HG03432 (cell line): ENCODE measurements around the gene ZNRF2.

Experiments used
- ATAC-seq: cut with Tn5 transposase; IDR thresholded peaks from one replicate; pipeline ENCODE4 v1.9.1; 2021; ENCODE audit warnings: mild to moderate bottlenecking, moderate library complexity; ENCODE audit not compliant: unreplicated experiment

Gene ZNRF2

DNA sequence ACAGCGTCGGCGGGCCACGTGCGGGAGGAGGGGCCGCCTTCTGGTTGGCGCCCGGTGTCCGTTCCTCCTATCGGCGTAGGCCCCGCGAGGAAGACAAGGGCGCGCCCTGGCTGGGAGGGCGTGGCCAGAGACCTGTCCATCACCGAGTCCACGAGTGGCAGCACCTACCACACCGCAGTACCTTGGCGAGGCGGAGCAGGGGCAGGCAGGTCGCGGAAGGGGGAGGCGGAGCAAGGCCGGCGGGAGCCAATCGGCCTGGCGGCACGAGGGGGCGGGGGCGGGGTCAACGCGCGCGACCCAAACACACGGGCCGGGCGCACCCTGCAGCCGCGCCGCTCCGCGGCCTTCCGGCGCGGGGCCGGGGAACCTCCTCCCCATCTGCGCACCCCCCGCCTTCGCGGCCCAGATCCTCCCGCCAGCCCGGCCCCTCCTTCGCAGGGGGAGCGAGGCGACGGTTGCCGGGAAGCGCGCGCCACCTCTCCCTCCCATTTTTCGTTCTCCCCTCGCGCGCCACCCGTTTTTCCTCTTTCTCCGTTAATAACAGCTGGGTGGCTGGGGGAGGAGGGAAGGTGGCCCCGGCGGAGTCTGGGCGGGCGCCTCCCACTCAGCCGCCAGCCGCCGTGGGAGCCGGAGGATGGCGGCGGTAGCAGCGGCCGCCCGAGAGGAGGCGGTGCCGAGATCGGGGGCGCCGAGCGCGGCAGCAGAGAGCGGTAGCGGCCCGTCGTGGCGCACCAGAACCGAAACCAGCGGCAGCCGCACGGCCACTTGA, at the start of gene ZNRF2:
Gene ZNRF2, plus strand, starts transcription at position 300 of the 769 bp plus-strand sequence. CDS start 761 bp downstream, outside the sequence.
- peak; percentile 89 for ATAC-seq

DNA sequence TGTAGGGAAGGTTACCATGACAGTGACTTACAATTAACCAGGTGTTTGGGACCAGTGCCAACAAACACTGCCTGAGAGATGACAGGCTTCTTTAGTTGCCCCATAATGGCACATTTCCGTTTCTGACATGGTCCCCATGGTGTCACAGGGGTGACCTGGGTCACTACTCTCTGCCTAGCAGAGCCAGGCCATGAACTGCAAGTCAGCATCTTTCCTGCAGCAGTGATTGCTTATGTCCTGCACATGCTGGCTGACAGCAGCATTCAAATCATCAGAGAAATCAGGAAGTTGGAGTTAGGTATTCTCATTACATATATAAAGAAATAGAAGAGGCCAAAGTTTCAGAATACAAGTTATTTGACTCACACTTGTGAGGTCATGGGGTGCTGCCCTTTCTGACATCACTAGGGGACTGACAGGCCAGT, 47.1 kb upstream of the ZNRF2 start:
- ATAC-seq, result peak; percentile 34

DNA sequence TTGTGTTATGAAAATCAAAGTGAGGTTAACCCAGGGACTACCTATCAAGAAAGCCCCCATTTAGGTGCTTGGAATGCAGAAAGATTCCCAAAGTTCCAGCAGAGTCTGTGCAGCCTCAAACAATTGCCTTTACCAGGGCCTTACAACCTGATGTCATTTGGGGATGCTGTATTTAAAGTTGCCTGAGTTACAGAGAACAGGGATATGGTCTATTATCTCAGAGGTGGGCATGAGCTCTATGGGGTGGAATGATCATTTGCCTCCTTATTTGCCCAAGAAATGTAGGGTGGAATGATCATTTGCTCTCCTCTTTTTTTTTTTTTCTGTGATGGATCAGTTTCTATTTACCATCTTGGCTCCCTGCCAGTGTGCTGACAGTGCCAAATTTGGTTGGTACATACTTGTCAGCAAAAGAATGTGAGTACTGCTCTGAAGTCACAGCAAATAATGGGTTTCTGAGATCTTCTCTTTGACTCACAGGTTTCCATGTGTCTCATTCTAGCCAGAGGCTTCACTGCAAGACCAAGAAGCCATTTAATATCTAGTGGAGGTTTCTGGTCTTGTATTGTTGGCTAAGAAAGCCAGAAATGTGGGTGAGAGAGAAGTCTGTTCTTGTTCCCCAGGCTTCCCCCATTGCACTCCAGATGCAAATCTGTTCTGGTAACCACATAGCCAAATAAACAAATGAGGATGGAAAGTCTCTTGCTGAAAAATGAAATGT, 45.5 kb upstream of the ZNRF2 start:
- peak; percentile 66 for ATAC-seq

DNA sequence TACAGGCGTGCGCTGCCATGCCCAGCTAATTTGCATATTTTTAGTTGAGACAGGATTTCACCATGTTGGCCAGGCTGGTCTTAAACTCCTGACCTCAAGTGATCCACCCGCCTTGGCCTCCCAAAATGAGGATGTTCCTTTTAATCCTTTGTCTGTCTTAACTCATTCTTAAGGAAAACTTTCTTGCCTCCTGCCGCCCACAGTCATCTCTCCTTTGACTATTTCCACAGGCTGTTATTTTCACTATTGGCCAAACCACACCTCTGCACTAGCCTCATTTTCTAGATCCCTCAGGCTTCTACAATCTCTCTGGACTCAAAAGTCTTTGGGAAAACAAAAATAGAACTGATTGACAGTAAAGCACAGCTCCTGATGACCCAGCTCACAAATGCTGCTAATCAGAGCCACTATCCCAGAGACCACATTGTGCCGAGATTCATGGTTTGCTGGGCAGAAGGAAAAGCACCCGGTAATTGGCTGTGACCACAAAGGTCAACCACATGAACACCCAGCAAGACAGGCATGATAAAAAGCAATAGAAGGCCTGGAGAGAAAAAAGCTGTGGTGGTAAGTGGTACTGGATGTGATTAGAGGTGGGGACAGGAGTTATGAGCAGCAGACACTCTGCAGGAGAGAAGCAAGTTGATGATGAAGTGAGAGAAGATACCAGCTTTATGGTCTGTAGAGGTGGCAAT, 44.1 kb upstream of the ZNRF2 start:
- ATAC-seq, result peak; percentile 35

DNA sequence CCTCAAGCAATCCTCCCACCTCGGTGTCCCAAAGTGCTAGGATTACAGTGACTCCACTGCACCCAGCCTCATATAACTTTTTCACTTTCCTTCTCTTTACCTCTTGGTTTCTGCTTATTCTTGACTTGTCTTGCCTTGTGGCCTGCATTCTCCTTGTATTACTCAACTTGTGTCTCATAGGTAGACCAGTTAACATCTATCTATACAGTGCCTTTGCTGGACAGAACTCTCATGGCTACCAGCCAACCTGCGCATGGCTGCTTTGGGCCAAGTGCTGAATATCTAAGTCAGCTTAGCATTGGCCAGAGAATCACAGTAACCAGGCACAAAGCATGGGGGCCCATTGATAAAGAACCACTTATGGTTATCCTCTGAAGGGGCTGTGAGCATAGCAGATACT, 42.6 kb upstream of the ZNRF2 start:
- no peak for ATAC-seq

DNA sequence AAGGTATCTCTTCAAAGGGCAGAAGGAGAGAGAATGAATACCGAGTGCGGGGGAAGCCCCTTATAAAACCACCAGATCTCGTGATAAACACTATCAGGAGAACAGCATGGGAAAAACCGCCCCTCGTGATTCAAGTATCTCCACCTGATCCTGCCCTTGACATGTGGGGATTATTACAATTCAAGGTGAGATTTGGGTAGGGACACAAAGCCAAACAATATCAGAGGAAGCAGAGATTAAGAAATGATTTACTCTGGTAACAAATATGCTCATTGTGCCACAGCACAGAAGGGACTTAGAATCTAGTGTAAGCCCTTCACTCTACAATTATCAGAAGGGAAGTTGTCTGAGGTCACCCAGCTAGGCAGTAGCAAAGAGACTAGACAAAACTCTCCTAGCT, 40.1 kb upstream of the ZNRF2 start:
- ATAC-seq, result no peak

DNA sequence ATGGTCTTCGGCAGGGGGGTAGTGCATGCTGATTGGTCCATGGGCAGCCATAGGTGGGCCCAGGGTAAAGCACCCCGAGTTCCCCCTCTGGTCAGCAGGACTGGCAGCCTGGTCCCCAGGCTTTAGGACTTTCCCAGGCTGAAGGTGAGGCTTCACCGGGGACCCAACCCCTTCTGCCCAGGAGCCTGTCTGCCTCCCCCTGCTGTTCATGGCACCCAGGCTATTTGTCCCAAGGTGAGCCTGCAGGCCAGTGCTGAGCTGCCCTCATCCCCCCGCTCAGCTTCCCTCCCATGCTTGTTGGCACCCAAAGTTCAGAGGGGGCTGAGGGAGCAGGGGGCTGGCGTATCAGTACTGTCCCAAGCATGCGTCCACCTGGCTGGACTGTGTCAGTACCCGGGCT, 38.5 kb upstream of the ZNRF2 start:
- no peak for ATAC-seq

DNA sequence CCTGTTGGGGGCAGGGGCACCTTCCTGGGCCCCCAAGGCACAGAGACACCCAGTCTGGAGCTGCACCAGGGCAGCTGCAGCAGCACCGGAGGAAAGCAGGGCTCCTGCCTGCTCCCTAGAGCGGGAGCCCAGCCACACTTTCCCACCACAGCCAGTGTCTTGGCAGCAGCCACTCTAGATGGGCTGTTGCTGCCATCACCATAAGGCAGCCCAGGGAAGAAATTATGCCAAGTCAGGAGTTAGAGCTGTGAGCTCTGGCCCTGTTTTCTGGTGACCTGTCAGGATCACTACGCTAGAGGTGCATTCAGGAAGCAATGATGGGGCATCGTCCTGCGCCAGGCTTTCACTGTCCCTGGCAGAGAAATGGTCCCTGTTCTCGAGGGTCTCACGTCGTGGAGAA, 38.0 kb upstream of the ZNRF2 start:
- no peak for ATAC-seq

DNA sequence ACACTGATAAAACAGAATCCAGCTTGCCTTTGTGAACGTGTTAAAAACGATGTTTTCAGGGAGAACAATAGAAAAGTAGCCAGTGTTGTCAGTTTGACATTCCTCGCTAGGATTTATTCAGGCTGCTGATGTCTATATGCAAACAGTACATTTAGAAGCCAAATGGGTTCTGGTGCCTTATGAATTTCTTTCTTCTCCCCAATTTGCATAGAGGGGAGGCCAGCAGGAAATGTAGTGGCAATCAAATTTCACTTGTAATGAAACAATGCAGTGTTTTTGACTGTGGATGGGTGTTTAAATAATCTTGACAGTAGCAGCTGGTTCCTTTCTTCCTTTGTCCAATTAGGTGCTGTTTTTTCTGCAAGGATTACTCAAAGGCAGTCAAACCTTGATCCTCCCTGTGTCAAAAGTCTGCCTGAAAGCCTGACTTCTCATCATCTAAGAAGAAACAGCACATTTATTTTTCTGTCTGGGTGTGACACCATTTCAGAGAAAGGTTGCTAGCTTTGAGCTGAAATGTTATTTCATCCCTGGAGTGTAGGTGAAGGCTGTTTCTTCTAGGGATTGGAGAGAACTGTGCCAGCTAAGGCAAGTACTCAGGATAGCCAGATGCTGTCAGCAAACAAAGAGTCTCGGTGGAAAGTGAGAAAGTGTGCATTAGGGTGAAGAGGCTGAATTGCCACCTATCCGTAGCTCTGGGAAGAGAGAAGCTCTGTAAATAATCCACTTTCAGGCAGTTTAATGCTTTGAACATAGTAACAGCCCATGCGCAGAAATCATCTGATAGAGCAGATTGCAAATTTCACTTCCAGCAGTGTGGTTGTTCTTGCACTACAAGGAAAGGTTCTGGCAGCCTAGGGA, 36.6 kb upstream of the ZNRF2 start:
- peak; percentile 35 for ATAC-seq

DNA sequence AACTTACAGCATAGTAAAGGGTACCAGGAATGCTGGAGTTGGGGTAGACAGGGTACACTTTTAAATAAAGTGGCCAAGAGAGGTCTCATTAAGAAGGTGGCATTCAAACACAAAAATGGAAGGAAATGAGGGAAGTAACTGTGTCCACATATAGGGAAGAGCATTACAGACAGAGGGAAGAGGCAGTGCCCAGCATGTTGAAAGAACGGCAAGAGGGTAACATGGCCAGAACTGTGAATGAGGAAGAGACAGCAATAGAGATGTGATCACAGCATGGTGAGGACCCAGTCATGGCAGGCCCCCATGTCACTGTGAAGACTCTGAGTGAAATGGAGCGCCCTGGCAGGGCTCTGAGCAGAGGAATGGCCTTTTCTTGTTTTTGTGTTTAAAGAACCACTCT, 35.1 kb upstream of the ZNRF2 start:
- no peak for ATAC-seq

DNA sequence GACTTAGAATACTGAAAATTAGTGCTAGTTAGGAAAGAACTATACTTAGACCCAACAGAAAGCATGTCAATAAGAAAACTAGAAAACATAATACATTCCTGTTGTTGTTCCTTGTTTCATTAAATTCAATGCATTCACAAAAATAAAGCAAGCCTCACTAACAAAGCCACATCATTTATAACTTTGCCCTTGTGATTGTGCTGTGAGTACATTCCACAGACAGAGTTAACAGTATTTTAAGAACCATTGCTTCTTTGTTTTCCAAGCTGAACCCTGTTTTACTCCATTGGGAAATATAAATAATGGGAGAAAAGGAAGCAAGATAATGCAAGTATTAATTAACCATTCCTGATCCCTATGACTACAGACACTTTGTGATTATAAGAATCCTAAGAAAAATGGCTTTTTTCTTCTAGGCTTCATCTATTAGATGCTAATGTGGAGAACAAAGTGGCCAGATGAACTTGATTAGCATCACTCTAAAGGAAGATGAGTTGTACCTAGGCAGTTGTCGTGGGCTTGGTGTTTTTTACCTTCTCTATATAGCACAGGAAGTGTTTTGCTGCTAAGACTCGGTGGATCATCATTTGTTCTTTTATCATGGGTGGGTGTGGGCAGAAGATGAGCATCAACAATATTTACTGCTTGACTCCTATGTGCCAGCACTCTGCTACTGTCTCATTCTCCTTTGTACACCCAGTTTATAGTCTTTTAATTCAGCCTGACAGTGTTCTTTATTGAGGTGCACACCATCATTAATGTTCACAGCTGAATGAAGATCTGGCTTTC, 34.2 kb upstream of the ZNRF2 start:
- ATAC-seq, result no peak

DNA sequence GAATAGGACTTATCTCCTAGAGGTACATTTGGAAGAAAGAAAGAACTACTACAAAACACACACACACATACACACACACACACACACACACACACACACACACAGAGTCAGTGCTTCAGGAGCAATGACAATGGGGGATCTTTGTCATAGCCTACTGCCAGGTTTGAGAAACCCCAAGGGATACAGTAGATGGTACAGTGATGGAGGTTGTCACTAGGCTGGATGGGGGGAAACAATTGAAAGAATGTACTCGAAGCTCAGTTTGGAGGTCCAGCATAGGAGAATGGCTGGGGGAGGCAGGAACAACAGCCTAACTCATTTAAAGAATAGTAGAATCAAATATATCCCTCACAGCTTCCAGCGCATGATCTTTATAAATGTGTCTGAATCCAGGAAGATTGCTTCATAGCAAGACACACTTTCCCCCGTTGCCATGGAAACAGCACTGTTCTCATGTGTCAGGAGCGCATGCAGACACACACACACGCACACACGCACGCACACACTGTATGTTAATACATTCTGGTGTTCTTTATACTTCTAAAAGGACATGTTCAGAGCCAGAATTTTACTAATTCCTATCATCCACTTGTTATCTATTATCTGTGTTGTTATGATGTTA, 32.6 kb upstream of the ZNRF2 start:
- no peak for ATAC-seq

DNA sequence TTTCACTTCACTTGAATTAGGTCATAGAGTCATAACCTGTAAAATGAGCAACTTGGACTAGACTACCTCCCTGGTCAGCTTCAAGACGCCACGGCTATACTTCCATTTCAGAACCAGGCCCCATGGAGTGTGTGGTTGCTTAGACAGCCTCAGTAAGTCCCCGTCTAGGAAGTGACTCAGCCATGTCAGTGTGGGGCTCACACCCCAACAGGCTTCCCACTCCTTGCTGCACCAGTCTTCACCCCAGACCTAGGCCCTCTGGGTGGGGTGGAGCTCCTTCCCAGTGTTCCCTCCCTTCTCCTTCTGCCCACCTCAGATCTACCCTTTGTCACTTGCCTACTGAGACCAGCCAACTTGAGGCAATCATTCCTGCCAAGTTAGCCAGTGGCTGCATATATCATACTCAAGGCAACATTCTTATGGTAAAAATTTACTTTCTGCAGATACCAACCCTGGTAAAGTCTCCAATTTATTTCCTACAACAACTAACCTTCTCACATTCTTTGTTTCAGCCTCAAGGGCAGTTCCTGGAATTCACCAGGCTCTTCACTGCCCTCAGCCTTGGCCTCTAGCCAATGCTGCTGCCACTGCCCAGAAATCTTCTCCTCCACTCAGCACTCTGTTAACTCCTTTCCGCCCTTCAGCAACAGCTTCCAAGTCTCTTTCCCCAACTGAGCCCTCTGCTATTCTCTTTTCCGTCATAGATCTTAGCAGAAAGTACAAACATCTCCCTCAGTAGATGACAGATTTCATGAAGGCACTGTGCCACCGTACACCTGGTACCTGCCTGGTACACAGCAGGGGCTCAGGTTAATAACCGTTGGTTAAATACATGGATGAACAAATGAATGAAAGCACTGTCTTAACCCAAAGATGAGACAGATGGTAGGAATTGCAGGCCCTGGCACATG, 31.3 kb upstream of the ZNRF2 start:
- no peak for ATAC-seq

DNA sequence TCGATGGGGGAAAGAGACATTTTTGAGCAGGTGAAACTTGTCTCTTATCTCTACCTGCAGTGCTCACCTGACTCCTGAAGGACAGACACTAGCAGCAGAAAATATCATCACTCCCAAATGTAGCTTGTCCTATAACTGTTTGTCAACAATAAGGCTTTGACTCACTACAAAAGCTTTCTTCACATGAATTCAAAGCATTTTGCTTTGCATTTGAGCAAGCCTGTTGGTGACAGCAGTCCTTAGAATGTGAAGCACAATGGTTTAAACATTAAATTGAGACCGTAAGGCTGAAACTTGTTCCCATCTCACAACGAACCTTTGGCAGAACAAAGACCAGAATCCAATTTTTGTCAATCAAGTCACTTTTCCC, 30.6 kb upstream of the ZNRF2 start:
- no peak for ATAC-seq

DNA sequence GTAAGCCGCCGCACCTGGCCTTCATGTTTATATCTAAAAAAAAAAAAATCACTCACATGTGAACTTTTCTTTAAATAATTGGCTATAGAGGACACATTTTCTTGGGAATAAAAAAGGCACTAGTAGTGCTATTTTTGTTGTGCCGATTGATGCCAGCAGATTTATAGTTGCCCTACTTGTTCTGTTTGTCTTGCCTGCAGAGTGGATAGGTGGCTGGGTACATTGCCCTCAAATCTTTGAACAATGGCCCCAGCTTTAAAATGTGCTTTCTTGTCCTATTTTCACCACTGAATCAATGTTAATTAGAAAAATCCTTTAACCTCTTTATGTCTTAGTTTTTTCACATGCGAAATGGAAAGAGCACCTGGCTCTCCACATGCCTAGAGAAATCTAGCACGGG, 30.1 kb upstream of the ZNRF2 start:
- ATAC-seq, result no peak

DNA sequence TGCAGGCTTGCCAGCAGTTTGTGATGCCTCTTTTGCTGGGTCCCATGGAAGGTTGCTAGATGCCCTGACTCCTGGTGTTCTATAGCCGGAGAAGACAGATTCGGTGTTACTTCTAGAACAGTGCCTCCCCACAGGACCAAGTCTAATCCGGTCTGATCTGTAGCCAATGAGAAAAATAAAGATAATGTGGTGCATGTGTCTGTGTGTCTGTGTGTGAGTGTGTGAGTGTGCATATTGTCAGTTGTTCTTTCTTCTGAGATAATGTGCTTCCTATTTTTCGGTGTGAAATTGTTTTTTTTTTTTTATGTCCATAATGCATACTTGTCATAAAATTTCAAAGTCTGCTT, 29.7 kb upstream of the ZNRF2 start:
- no peak for ATAC-seq

DNA sequence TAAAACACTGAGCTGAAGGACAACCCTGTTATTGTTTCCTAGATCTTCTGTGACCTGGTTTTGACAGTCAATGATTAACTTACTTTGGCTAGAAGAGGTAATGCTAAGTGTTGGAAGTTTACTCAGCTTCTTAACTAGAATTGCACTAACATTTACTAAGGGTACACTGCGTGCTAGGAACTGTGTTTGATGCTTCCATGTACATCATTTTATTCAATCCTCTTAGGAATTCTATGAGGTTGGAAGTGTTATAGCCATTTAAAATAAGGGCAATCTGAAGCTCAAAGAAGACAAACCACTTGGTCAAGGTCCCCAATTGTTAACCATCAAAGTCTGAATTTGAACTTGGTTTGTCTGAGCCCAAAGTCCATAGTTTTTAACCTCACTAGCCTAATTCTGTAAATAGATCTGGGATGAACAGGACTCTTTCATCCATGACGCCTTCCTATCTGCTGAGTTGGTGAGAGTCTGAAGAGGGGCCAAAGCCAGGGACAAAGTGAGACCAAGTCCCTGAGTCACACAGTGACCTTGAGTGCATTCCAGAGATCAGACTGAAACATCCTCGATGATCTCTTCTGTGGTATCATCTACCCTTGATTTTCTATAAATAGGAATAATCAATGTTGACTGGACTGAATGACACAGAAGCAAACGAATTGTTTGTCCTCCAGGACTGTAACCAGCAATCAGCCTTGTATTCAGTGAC, 29.2 kb upstream of the ZNRF2 start:
- ATAC-seq, result no peak

DNA sequence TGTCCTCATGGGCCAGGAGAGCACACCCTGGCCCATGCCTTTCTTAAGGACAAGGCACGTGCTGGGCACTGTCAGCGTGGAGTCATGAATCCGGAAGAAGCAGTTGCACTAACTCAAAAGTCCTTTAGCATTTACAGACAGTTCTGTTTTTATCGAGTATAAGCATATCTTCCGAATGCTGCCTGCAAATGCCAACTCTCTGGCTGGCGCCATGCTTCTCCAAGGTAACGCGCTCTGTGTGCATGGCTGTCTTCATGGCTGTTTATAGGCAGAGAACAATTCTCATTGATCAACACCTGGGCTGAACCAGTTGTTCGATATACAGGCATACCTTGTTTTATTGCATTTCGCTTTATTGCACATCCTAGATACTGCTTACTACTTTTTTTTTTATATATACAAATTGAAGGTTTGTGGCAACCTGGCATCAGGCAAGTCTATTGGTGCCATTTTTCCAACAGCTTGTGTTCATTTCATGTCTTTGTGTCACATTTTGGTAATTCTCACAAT, 28.0 kb upstream of the ZNRF2 start:
- no peak for ATAC-seq
